Ovary (tissue), 9 donors: Measurements from ENCODE around the gene KRT76. TPM values are rescaled to one million over a fixed set of nuclear protein-coding genes. Genes with fewer than 3 reads are reported as not detected.
"Not testable (repeated sequence)": the region's sequence is repeated elsewhere in the genome, so short reads cannot be mapped to it uniquely, and the experiment has no call there.

Experiments used
- DNase-seq, 5 donors: peaks; one replicate each; pipeline ENCODE4 v3.0.0-alpha.2; 2019 to 2020
- H3K27ac ChIP-seq, 2 donors: fragments of 200-600 bp; one replicate each; pipeline versions ENCODE4 v1.5.1 to v1.8.0; 2019 to 2022
- H3K27me3 ChIP-seq: fragments of 200-600 bp; one replicate; pipeline ENCODE4 v1.8.0; 2022
- H3K36me3 ChIP-seq: fragments of 200-600 bp; sonication (generic); one replicate; pipeline ENCODE4 v1.5.1; 2019
- H3K4me1 ChIP-seq: one replicate; pipeline ENCODE4 v1.8.1; 2013; ENCODE audit warnings: mild to moderate bottlenecking, moderate library complexity; ENCODE audit not compliant: insufficient read depth
- H3K4me3 ChIP-seq: fragments of 200-600 bp; sonication (generic); one replicate; pipeline ENCODE4 v1.5.1; 2017
- H3K9me3 ChIP-seq, 2 donors: fragments of 200-600 bp in 1 of 2; sonication (generic) in 1 of 2; one replicate each; pipeline versions ENCODE4 v1.5.1 to v1.8.1; 2013 to 2019; ENCODE audit warnings: mild to moderate bottlenecking in 1 of 2, moderate library complexity in 1 of 2
- CTCF ChIP-seq, 3 donors: fragments of 450-650 bp in 2 of 3; fragments of 200-600 bp in 1 of 3; IDR thresholded peaks; one replicate each; pipeline versions ENCODE4 v1.5.1 to v1.8.0; 2016 to 2022; ENCODE audit warnings: antibody characterized with exemption in 3 of 3, mild to moderate bottlenecking in 1 of 3
- EP300 ChIP-seq: sonication (generic); formaldehyde crosslinking; IDR thresholded peaks from one replicate; pipeline ENCODE4 v1.6.1; 2017; ENCODE audit warnings: antibody characterized with exemption
- POLR2A ChIP-seq: fragments of 450-650 bp; IDR thresholded peaks from one replicate; pipeline ENCODE4 v1.6.1; 2017; ENCODE audit warnings: antibody characterized with exemption, mild to moderate bottlenecking, moderate library complexity
- WGBS, 3 donors: extraction: QIAGEN DNeasy Blood & Tissue Kit in 1 of 3; methylation state at CpG; one replicate each; pipeline versions ENCODE4 v1.1.5 to v1.1.7; 2013 to 2017; 5-methylcytosine and 5-hydroxymethylcytosine counted together
- intact Hi-C, 4 donors: fragments of 100-400 bp; cut with DNase I; formaldehyde crosslinking; loops; one replicate each; pipeline versions ENCODE4 v1.11.0 to v1.15.1; 2022 to 2023
- polyA plus RNA-seq, 2 donors: library from polyadenylated mRNA; stranded (reverse); fragments of 200-250 nt in 1 of 2; fragments of 350-450 nt in 1 of 2; fragmentation: Illumina TruSeq in 1 of 2; extraction: RNeasy Lipid Tissue Mini Kit (QIAGEN cat#74804) in 1 of 2; gene quantifications; one replicate each; pipeline ENCODE4 v1.2.3, GENCODE V29; 2013 to 2014
- total RNA-seq, 7 donors: library from RNA; depleted of rRNA in 2 of 7; stranded (reverse); fragments of >200 nt in 2 of 7; fragmentation: NEBNext Ultra II Directional in 3 of 7; extraction: Animal tissue kit (Norgen Biotek cat#: 25700) in 3 of 7; gene quantifications; one replicate each; pipeline versions ENCODE4 v1.1.0 to v1.2.4, GENCODE V29; 2016 to 2023
- donor health status: DM: no; HTN: no; CAD: no; lungs with moderate emphysema.
- donor health status: DM: no; HTN: no; CAD: no.
- donor health status: Bipolar disorder and iron deficiency.
- donor health status: DM: yes; HTN: yes; CAD: no.
- donor health status: DM: no; HTN: no; CAD: no.
- donor health status: DM: yes; HTN: yes; CAD: no.

Gene KRT76
- total and polyA plus RNA-seq, 9 donors, result not detected

GRCh38 chr12:52796839-52797528 is 19.8 kb upstream of the KRT76 start:
- Histone ChIP-seq H3K27me3 (no peaks in the 10 kb centered on the region), H3K4me1 (no peaks in the 10 kb centered on the region), H3K27ac (no peak overlapping the region), H3K4me3 (no peak overlapping the region), H3K9me3 (no peaks in the 10 kb centered on the region), H3K36me3 (no peaks in the 10 kb centered on the region)
- intact Hi-C loops, result no loop called here
- 67 to 76% (median 73%) methylated on average over 3 of the region's 3 CpGs for WGBS, 3 donors
- TF ChIP-seq CTCF (IDR thresholded peaks at IDR 0.05) (no peak), POLR2A (no peak), EP300 (no peak)
- no peak for DNase-seq

- intact Hi-C loops, result no loop called here
Measured at GRCh38 chr12:52796429-52796794, 19.3 kb upstream of the KRT76 start.

GRCh38 chr12:52795694-52796428 is 18.7 kb upstream of the KRT76 start, which contains the start of gene KRT3:
Gene KRT3, minus strand, starts transcription at chr12:52796117. Its CDS starts 75 bp downstream, at chr12:52796042.
- H3K36me3 ChIP-seq, result no peaks in the 10 kb centered on the region
- no peaks in the 10 kb centered on the region for H3K27me3 ChIP-seq
- WGBS, 3 donors, result 87 to 92% (median 89%) methylated on average over 17 of the region's 17 CpGs
- DNase-seq, result no peak
- H3K4me3 ChIP-seq, result no peak within 1 kb of the TSS
- no peaks in the 10 kb centered on the region for H3K4me1 ChIP-seq
- H3K27ac ChIP-seq, result no peak within 1 kb of the TSS
- intact Hi-C loops, result no loop called here
- TF ChIP-seq EP300 (no peak), POLR2A (no peak), CTCF (IDR thresholded peaks at IDR 0.05) (no peak)
- H3K9me3 ChIP-seq, result no peaks in the 10 kb centered on the region

More at GRCh38 chr12:52796429-52796794, 19.3 kb upstream of the KRT76 start:
- H3K4me1 ChIP-seq, result no peaks in the 10 kb centered on the region
- no peak overlapping the region for H3K4me3 ChIP-seq
- TF ChIP-seq EP300, result no peak
- TF ChIP-seq POLR2A, result no peak
- TF ChIP-seq CTCF (IDR thresholded peaks at IDR 0.05), result no peak
- no peak for DNase-seq
- H3K27me3 ChIP-seq, result no peaks in the 10 kb centered on the region
- 90 to 98% (median 91%) methylated on average over 3 of the region's 3 CpGs for WGBS, 3 donors
- no peaks in the 10 kb centered on the region for H3K36me3 ChIP-seq
- no peak overlapping the region for H3K27ac ChIP-seq
- no peaks in the 10 kb centered on the region for H3K9me3 ChIP-seq

- intact Hi-C loops, H3K36me3 ChIP-seq, H3K4me3 ChIP-seq, H3K4me1 ChIP-seq, H3K27me3 ChIP-seq, H3K27ac ChIP-seq, DNase-seq, H3K9me3 ChIP-seq: not testable (repeated sequence)
- WGBS, 3 donors, result 86 to 93% (median 90%) methylated on average over 2 of the region's 2 CpGs
Measured at GRCh38 chr12:52795332-52795674, 18.2 kb upstream of the KRT76 start.
